Psoas muscle (tissue), 8 donors: ENCODE measurements around the gene FURIN. TPM values are rescaled to one million over a fixed set of nuclear protein-coding genes. Genes with fewer than 3 reads are reported as not detected.

Source experiments
- ATAC-seq, 4 donors: fragments of 200-7000 bp; cut with Tn5 transposase; one replicate each; pipeline ENCODE4 v1.9.1; 2020; ENCODE audit warnings: moderate library complexity in 3 of 4, mild to moderate bottlenecking in 2 of 4
- DNase-seq, 2 donors: peaks; one replicate each; pipeline ENCODE4 v3.0.0-alpha.2; 2020
- H3K27ac ChIP-seq: fragments of 200-600 bp; one replicate; pipeline ENCODE4 v1.8.0; 2022
- H3K27me3 ChIP-seq, 3 donors: fragments of 200-600 bp in 1 of 3; one replicate each; pipeline versions ENCODE4 v1.6.1 to v1.8.0; 2013 to 2022; ENCODE audit warnings: low read length in 2 of 3, mild to moderate bottlenecking in 2 of 3, moderate library complexity in 1 of 3; ENCODE audit not compliant: insufficient read depth in 3 of 3
- H3K36me3 ChIP-seq, 2 donors: fragments of 200-600 bp in 1 of 2; one replicate each; pipeline versions ENCODE4 v1.6.1 to v1.8.0; 2013 to 2022; ENCODE audit warnings: low read depth in 1 of 2, mild to moderate bottlenecking in 1 of 2, moderate library complexity in 1 of 2; ENCODE audit not compliant: insufficient read depth in 1 of 2
- H3K4me1 ChIP-seq: fragments of 200-600 bp; one replicate; pipeline ENCODE4 v1.8.0; 2022
- H3K4me3 ChIP-seq: fragments of 200-600 bp; one replicate; pipeline ENCODE4 v1.8.0; 2022; ENCODE audit warnings: mild to moderate bottlenecking
- H3K9me3 ChIP-seq: fragments of 200-600 bp; one replicate; pipeline ENCODE4 v1.8.0; 2022
- CTCF ChIP-seq: fragments of 200-600 bp; IDR thresholded peaks from one replicate; pipeline ENCODE4 v1.8.0; 2022; ENCODE audit warnings: antibody characterized with exemption
- WGBS, 3 donors: extraction: QIAGEN DNeasy Blood & Tissue Kit; methylation state at CpG; one replicate each; pipeline versions ENCODE4 v1.1.6 to v1.1.7; 2013; 5-methylcytosine and 5-hydroxymethylcytosine counted together
- intact Hi-C, 2 donors: fragments of 100-400 bp; cut with DNase I; formaldehyde crosslinking; loops; one replicate each; pipeline versions ENCODE4 v1.11.0 to v1.14.2; 2022
- polyA plus RNA-seq, 3 donors: library from polyadenylated mRNA; stranded (reverse); fragments of 200-250 nt; gene quantifications; one replicate each; pipeline ENCODE4 v1.2.3, GENCODE V29; 2013
- total RNA-seq, 4 donors: library from RNA; stranded (reverse); fragmentation: NEBNext Ultra II Directional in 2 of 4; extraction: Animal tissue kit (Norgen Biotek cat#: 25700) in 2 of 4; gene quantifications; one replicate each; pipeline versions ENCODE4 v1.2.1 to v1.2.4, GENCODE V29; 2021 to 2023
- donor health status: healthy with polysubstance abuse.
- donor health status: DM: no; HTN: no; CAD: no; lungs with moderate emphysema.
- donor health status: Bipolar disorder and iron deficiency.
- donor health status: healthy.
- donor health status: DM: yes; HTN: yes; CAD: no.
- donor health status: DM: no; HTN: no; CAD: no.
- donor health status: DM: no; HTN: no; CAD: no.
- donor health status: DM: yes; HTN: yes; CAD: no.

Gene FURIN
- total and polyA plus RNA-seq, 7 donors, result 27.2 to 99.3 (median 49.6) TPM

- ATAC-seq (no peak), DNase-seq (peak in 1 of 2 donors; percentile 41)
- no peak for TF ChIP-seq CTCF
- Histone ChIP-seq H3K36me3 (peaks cover 7 to 49% of the 10 kb centered on the region in 2 donors), H3K4me1 (peaks cover 12% of the 10 kb centered on the region), H3K27me3 (no peaks in the 10 kb centered on the region), H3K27ac (peak overlapping the region; percentile 73), H3K9me3 (no peaks in the 10 kb centered on the region), H3K4me3 (no peak overlapping the region)
- intact Hi-C loops, result loop anchor here in 1 of 2 donors (5.0 kb wide), 1 partner anchor 566 kb away; no protein-coding TSS in a partner anchor
- WGBS, 3 donors, result 63 to 74% (median 68%) methylated on average over 13 of the region's 13 CpGs
These were observed 14.6 kb downstream of the FURIN start for GRCh38 chr15:90882781-90883525.

- intact Hi-C loops, result loop anchor here in 1 of 2 donors (5.0 kb wide), 1 partner anchor 566 kb away; no protein-coding TSS in a partner anchor
These were observed 15.2 kb downstream of the FURIN start for GRCh38 chr15:90883526-90883975.

GRCh38 chr15:90883976-90884718, 15.8 kb downstream of the FURIN start, which contains the start of gene FES:
TSS of gene FES (plus strand) at chr15:90884504. CDS start at chr15:90885046, 542 bp downstream.
- Histone ChIP-seq H3K27ac (peak within 1 kb of the TSS; percentile 73), H3K9me3 (no peaks in the 10 kb centered on the region), H3K4me3 (peak within 1 kb of the TSS; percentile 69), H3K27me3 (no peaks in the 10 kb centered on the region), H3K36me3 (peaks cover 7 to 40% of the 10 kb centered on the region in 2 donors), H3K4me1 (peaks cover 12% of the 10 kb centered on the region)
- ATAC-seq (peak; percentile 39 to 53 (median 43)), DNase-seq (peak; percentile 71 to 83)
- no peak for TF ChIP-seq CTCF
- intact Hi-C loops, result loop anchor here in 1 of 2 donors (5.0 kb wide), 1 partner anchor 567 kb away; no protein-coding TSS in a partner anchor
- 10 to 13% (median 13%) methylated on average over 46 to 58 of the region's 58 CpGs for WGBS, 3 donors

More at GRCh38 chr15:90883526-90883975, 15.2 kb downstream of the FURIN start:
- DNase-seq (peak in 1 of 2 donors; percentile 53), ATAC-seq (peak in 2 of 4 donors; percentile 6 to 13)
- Histone ChIP-seq H3K27ac (peak overlapping the region; percentile 73), H3K4me1 (peaks cover 12% of the 10 kb centered on the region), H3K36me3 (peaks cover 7 to 43% of the 10 kb centered on the region in 2 donors), H3K4me3 (peak overlapping the region; percentile 69), H3K27me3 (no peaks in the 10 kb centered on the region), H3K9me3 (no peaks in the 10 kb centered on the region)
- WGBS, 3 donors, result 51 to 63% (median 60%) methylated on average over 7 of the region's 7 CpGs
- TF ChIP-seq CTCF, result no peak

- H3K4me3 ChIP-seq, result peak overlapping the region; percentile 69
- ATAC-seq (peak in 3 of 4 donors; percentile 3 to 10 (median 5)), DNase-seq (no peak)
- peak overlapping the region; percentile 73 for H3K27ac ChIP-seq
- intact Hi-C loops, result loop anchor here in 1 of 2 donors (5.0 kb wide), 2 partner anchors 188 to 568 kb away; no protein-coding TSS in a partner anchor
- H3K9me3 ChIP-seq, result no peaks in the 10 kb centered on the region
- H3K4me1 ChIP-seq, result peaks cover 12% of the 10 kb centered on the region
- H3K27me3 ChIP-seq, result no peaks in the 10 kb centered on the region
- peaks cover 0 to 38% of the 10 kb centered on the region in 2 donors for H3K36me3 ChIP-seq
- no peak for TF ChIP-seq CTCF
- WGBS, 3 donors, result 40 to 61% (median 55%) methylated on average over 15 to 16 of the region's 16 CpGs
These were observed 16.5 kb downstream of the FURIN start for GRCh38 chr15:90884719-90885431.
